Fibroblast of upper back skin (primary cell): ENCODE measurements around the gene RAD51B.

ENCODE experiments used
- DNase-seq: peaks from one replicate; pipeline ENCODE4 v3.0.0-alpha.2; 2013

RAD51B gene

DNA sequence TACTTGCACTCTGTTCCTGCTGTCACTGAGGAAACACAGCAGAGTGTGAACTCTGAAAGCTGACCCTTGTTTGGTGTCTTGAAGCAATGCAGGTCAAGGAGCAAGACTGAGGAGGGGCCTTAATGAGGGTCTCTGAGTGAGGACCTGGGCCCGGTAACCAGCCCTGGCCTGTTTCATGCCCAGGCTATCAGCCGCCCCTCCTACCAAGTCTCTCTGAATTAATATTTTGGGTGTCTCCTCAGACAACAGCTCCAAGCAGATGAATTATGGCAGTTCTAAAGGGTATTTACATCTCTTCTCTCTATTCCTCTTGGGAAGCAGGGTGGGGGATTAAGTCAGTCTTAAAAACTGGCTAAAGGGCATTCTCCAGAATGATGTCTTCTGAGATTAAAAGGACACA is 578.8 kb downstream of the RAD51B start:
- DNase-seq = no peak

DNA sequence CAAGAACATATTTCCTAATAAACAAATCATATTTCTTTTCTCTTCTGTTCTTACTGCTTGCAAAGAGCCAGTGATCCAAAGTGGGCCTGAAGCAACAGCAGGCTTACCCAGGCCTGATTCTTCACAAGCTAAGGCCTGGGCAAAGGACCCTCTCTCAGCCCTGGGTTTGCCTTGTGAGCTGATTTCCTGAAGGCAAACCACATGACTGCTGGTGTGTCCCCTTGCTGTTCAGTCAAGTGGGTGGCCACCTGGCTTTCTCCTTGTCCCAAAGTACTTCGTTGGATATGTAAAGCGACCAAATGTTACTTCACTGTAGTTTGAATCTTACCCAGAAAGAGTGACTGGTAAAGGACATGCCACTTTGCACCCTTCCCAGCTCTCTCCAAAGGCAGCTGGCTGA is 580.4 kb downstream of the RAD51B start:
- DNase-seq = no peak

- peak; percentile 92 for DNase-seq
Observed at GRCh38 chr14:68401317-68401716, 581.7 kb downstream of the RAD51B start.

DNA sequence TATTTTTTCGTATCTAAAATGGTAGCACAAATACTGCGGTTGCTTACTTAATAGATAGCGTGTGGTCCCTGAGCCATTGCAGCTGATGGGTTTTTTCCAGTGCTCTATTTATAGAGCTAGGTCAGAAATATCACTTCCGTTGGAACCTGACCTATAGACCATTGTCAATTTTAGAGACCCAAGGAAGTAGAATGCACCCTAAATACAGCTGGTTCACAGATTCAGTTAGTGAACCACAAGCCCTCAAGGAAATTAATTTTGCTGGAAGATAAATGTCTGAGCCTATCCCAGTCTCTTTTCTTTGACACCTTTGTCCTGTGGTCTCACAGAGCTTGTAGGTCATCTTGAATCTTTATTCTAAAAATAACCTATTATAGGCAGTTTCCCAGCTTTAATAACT is 582.3 kb downstream of the RAD51B start:
- no peak for DNase-seq

DNA sequence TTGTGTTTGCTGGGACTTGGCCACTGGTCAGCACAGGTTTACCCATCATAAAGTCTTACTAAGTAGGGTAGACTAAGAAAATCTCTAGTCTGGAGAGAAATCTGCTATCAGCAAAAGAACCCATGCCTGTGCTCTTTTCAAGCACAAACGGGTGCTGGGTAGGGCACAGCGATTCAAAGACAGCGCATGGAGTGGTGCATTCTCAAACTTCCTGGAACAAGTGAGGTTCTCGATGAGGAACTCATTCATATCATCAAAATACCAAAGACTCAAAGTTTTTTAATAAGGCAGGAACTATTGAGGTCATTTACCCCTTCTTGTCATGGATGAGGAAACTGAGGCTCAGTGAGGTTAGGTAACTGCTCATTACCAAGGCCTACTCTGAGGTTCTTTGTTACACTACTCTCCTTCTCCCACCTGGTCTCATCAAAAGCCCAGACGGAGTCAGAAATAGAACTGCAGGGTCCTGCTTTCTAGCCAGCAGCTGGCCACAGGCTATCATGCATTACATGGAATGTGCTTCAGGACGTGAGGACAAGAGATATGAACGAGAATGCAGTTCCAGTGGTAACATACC is 583.0 kb downstream of the RAD51B start:
- DNase-seq = no peak

GRCh38 chr14:68403191-68404145 is 583.9 kb downstream of the RAD51B start:
- no peak for DNase-seq

DNA sequence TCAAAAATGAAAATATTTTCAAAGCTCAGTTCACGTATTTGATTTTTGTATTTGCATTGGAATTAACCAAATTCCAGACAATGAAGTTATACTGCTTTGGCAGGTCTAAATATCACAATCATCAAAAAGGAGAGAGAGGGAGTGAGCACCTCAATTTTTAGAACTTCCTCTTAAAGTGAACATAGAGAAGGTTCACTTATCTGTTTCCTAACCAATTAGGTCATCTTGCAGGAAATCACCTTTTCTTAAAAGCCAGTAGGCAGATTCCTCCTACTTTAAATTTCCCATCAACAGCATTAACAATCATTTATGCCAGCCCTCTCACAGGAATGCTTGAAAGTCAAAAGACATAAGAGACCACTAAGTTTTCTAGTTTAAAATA is 584.6 kb downstream of the RAD51B start:
- no peak for DNase-seq

- DNase-seq = no peak
Observed at GRCh38 chr14:68404652-68405183, 585.1 kb downstream of the RAD51B start.

- DNase-seq = peak; percentile 81
Observed at GRCh38 chr14:68405961-68406360, 586.4 kb downstream of the RAD51B start.

DNA sequence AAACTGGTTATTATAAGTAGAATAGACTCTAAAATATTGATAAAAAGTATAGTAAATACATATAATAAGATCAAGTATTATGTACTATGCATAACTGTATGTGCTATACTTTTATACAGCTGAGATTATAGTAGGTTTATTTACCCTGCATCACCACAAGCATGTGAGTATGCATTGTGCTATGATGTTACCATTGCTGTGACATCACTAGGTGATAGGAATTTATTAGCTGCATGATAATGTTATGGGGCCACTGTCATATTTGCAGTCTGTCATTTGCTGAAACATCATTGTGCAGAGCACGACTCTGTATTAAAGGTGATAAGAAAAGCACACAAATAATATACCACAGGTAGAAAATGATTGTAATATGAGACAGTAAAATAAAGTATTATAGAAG is 587.7 kb downstream of the RAD51B start:
- DNase-seq = no peak

DNA sequence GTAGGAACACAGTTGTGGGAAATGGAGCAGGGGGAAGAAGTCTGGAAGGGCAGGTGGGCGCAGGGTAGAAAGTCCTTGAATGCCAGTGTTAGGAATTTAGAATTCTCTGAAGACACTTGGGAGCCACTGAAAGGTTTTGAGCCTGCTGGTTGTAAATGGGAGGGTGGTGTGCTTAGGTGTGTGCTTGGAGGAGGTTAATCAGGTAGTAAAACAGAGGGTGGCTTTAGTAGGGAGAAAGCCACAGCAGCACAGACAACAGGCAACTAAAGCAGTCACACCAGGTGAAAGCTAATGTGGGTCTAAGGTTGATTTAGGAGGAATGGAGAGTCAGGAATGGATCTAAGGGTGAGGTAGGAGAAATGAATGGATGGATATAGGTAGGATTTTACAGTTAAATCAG is 588.2 kb downstream of the RAD51B start:
- DNase-seq = no peak

DNA sequence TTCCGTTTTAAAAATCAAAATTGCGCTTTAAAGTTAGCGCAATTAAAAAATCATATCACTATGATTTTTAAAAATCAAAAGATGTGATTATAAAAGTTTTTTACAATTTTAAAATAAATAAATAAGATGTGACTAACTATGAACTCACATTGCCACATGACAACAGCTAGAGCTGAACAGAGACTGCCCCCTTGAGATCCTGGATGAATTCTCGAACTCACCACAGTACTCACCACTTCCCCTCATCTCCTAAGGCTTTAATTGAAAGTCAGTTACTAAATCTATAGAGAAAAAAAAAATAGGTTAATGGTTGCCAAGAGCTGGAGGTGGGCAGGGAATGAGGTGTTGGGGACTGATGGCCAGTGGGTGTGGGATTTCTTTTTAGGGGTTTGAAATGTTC is 589.1 kb downstream of the RAD51B start:
- no peak for DNase-seq

DNA sequence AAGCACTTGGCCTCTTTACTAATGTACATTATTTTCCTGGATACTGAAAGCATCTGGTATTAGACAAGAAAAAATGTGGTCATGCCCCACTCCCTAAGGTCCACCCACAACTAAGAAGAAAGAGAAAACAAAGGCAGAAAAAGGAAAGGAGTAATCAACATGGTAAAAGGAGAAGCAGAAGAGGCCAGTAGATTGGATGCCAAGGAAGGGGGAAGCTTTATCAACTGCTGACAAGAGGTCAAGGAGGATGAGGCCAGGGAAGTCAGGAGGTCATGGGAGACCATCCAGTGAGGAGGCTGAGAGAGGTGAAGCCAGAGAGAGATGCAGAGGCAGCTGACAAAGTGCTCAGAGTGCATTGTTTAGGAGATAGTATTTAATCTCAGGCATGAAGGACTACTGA is 589.8 kb downstream of the RAD51B start:
- DNase-seq = no peak

- DNase-seq = no peak
Observed at GRCh38 chr14:68412505-68413465, 593.2 kb downstream of the RAD51B start.

DNA sequence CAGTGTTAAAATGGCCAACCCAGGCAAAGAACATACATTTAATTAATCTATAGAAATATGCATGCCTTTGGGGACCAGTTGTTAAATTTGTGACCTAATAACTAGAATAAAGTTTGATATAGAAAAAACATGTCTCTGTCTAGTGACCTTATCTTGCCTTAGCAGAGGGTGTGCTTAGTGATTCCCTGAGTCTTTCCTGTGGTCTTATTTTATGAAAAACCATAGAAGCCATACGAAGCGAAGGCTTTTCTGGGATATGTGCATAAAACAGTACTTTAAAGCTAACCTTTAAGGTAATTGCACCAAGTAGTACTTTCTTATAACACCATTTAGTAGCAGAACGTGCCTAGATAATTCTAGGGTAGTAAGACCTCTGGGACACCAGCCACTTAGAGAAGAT is 593.9 kb downstream of the RAD51B start:
- DNase-seq = no peak

GRCh38 chr14:68414121-68414520 is 594.5 kb downstream of the RAD51B start:
- no peak for DNase-seq

GRCh38 chr14:68416171-68416570 is 596.6 kb downstream of the RAD51B start:
- no peak for DNase-seq

- no peak for DNase-seq
Observed at GRCh38 chr14:68417009-68417650, 597.6 kb downstream of the RAD51B start.

- no peak for DNase-seq
Observed at GRCh38 chr14:68418174-68419118, 598.9 kb downstream of the RAD51B start.

- DNase-seq = no peak
Observed at GRCh38 chr14:68420350-68420749, 600.8 kb downstream of the RAD51B start.

GRCh38 chr14:68421116-68421515 is 601.5 kb downstream of the RAD51B start:
- DNase-seq = no peak
